HG03439 (cell line): ENCODE results near the gene SEPTIN7.
A peak's percentile ranks its signal among the peaks of the same experiment; 100 is the strongest.

ENCODE experiments used
- ATAC-seq: cut with Tn5 transposase; IDR thresholded peaks from one replicate; pipeline ENCODE4 v1.9.1; 2021; ENCODE audit warnings: mild to moderate bottlenecking, moderate library complexity; ENCODE audit not compliant: unreplicated experiment

Gene SEPTIN7

DNA sequence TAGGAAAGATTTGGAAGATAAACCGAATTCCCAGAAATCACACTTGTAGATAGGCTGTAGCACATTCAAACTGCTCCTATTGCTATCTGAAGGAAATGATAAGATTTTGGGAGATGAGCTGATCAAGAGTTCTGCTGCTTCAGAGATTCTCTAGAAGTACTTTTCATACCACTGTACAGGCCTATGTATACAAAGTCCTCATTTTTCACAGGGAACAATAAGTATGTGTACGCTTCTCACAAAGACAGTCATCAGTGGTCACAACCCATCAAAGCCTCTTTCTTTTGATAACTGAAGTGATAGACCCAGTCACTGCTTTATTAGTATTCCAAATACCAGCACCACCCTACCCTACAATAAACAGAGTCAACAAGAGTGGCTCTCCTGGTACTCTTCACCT lies 15.6 kb upstream of the SEPTIN7 start:
- no peak for ATAC-seq

DNA sequence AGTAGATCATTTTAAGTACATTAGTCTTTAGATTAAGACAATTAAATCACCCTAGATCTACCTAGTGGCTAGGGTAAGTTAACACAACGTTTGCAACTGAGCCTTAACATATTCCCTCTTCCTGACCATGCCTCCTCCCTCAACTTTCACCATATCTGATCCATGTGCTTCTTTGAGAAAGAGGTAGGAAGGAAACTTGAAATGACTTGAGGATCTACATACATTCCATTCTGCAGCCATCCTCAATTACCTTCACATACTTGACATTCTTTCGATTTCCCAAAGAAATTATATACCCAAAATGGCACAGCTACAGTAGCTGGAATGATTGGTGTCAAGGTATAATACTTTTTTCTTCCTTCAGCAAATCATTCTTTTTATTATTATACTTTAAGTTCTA lies 12.9 kb upstream of the SEPTIN7 start:
- ATAC-seq: no peak

DNA sequence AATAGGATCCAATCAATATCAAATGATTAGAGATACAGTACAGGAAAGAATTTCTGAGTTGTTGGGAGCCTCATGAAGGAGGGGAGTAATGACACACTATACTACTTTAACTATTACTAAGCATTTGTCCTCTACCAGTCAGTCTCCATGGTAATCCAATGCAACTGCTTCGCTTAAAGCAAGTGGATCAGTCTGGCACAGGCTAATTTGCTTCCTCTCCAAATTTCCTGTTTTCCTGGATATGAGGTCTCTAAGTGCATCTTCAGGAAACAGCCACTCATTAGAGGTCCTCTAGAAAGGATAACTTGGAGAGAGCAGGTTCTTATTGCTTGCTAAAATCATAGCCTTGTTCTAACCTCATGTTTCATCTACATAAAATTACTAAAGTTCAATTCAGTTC lies 8.4 kb upstream of the SEPTIN7 start:
- no peak for ATAC-seq

DNA sequence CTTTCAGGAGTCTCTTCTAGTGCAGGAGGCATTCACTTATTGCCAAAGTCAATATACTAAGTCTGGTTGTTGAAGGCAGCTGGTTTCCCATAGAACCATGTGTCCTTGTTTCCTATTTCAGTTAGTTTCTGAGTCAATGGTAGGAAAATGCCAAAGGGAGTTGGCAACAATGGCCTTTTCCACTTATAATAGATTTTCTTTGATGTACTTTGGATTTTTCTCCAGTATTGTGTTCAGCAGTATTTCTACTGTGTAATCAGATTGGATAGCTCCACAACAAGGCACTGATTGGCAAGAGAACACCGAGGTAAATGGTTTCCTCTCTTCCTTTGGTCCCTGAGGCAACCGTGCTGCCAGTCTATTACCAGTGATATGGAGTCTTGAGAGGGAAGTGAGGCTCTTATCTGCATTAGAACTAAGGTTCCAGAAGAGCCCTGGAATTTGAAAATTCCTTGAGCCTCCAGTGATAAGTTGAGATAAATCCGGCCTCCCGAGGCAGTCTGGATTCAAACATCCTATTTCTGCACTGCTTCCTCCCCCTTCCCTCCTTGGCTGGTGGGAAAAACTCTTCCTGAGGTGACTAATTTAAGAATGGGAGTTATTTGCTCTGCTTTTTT lies 7.9 kb upstream of the SEPTIN7 start:
- ATAC-seq: no peak

DNA sequence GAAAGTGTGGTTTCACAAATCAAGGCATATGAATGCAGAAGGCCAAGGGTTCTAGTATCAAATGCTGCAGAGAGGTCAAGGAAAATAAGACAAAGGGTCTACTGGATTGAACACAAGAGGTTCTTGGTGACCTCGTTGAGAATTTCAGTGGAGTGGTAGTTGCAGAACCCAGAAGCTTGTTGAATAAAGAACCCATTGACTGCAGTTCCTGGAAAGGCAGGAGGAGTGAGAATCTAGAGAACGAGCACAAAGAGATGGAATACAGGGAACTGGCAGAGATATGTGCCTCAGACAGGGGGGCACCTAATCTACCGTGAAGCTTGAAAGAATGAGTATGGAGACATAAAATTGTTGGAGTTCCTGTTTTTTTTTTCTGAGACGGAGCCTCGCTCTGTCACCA lies 3.5 kb upstream of the SEPTIN7 start:
- no peak for ATAC-seq

DNA sequence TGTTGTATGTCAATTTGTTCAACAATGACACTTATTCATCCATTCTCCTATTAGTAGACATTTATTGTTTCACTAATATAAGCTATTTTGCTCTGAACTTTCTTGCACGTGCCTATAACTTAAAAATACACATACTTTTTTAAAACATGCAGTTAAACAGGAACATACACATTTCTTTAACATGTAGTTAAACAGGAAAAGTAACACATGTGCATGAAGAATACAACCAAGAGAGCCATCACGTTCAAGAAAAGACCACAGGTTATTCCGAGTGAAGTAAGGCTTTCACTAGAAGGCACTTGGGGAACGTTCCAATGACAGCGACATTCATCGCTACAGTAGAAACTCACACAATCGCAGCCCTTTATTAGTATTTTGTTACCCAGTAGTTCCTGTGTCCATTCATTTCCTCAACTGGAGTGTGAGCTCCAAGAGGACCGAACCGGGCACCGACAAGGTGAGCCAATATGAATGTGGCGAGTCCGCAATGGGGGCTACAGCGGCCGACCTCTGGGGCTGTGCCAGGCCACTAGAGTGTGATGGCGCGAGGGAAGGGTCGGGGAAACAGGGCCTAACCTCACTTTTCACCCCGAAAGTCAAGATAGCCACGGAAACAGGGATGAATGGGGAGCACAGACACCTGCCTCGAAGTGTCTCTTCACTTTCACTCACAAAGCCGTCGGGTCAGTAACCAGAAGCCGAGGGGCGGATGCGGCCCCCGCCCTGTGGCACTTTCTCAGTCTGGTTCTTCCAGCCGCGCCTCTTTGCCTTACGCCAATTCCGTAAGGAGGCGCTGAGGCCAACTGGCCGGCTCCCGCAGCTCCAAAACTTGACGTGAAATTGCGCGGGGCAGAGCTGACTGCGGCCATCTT lies 775 bp upstream of the SEPTIN7 start:
- peak; percentile 54 for ATAC-seq

DNA sequence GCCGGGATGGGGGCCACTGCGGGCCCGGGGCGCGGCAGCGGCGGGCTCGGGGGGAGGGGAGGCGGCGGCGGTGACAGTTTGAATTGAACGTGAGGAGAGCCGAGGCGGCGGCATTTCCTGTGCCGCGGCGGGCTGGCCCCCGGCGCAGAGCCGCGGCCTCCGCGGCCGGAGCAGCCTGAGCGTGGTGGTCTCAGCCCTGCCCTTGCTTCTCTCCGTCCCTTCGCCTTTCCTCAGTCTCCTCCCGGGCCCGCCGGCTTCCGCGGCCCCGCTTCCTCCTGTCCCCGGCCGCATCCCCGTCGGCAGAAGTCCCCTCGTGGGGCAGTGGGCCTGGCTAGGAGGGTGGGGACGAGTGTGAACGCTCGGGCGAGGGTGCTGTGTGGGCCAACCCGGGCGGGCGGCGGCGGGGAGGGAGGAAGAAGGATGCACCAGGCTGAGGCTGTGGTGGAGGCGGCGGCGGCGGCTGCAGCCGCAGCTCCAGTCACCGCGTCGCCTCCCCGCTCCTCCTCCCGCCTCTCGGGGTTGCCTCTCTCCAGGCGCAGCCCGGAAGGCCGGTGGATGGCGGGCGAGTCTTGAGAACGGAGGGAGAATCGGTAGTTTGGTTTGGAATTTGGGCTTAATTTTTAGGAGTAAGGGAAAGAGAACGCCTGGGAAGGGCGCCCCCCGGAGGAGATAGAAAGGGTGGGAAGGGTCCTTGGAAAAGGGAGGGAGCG lies 690 bp downstream of the SEPTIN7 start:
- ATAC-seq: peak; percentile 41

DNA sequence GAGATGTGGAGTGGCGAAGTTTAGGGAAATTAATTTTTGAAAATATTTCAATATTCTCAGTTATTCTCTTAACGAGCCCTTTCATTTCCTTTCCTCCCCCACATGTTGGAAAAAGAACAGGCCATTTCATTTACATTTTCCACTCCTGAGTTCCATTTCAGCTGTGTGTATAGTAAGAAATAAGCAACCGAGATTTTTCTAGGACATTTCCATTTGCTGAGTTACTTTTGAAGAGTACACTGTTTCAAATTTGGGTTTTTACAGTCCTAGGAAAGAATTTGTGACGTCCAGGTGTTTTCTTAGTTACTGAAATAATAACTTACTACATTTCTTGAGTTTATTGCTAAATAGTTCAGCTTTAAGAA lies 1.2 kb downstream of the SEPTIN7 start:
- no peak for ATAC-seq

DNA sequence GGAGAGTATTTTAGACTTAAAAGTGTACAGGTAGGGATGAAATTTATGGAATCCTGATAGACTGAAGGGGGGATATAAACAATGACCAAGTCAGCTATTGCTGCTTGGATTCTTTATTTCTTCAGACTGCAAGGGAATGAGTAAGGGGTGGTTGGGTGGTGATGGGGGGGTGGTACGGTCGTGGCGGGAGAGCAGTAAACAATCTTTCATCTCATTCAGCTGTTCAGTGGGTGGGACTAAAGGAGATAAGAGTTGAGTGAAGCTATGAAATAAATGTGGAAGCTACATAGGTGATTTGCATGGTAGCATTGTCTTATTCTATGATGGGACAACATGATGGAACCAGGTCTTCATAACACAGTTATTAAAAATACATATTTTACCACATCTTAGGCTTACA lies 1.8 kb downstream of the SEPTIN7 start:
- no peak for ATAC-seq

DNA sequence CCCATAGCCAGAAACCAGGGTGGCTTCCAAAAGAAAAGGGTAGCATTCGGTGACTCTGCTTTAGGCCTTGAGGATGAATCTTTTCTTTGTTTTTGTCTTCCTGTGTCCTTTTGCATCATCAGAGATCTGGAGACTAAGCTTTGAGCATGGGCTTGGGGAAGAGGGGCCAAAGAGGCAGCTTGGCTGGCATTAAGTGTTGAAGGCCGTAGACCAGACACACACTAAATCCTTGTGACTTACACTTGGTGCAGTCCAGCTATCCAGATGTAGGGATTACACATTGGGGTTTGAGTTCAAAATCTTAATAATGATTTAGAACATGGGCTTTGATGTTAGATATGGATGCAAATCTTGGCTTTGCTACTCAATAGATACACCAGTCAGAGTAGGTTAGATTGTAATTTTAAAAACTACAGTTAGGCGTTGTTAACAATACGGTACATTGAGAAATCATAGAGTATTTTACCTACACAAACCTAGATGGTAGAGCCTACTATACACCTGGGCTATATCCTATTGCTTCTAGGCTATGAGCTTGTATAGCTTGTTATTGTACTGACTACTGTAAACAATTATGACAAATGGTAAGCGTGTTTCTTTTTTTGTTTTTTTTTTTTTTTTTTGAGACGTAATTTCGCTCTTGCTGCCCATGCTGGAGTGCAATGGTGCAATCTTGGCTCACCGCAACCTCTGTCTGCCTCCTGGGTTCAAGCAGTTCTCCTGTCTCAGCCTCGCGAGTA lies 3.5 kb downstream of the SEPTIN7 start:
- ATAC-seq: no peak

DNA sequence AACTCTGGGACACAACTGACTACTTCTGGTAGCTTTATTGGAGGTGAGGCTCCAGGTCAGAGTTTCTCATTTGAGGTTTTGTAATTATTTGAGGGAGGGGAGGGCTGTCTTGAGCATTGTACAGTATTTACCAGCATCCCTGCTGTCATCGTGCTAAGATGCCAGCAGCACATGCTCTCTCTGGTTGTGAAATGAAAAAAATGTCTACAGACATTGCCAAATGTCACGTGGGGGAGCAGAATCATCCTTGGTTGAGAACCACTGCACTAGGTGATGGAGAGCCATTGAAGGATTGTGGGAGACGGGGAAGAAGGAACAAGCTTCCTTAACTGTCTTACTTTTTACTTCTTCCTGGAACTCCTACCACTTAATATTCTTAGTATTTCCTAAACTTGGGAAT lies 5.0 kb downstream of the SEPTIN7 start:
- no peak for ATAC-seq

DNA sequence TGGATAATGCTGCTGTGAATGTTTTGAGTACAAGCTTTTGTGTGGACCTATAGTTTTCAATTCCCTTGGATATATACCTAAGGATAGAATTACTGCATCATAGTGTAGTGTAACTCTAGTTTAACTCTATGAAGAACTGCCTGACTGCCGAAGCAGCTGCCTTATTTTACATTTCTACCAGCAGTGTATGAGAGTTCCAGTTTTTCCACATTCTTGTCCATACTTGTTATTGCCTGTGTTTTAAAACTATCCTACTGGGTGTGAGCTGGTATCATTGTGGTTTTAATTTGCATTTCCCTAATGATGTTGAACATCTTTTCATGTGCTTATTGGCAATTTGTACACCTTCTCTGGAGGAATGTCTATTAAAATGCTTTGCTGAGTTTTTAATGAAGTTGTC lies 15.7 kb downstream of the SEPTIN7 start:
- ATAC-seq: no peak

DNA sequence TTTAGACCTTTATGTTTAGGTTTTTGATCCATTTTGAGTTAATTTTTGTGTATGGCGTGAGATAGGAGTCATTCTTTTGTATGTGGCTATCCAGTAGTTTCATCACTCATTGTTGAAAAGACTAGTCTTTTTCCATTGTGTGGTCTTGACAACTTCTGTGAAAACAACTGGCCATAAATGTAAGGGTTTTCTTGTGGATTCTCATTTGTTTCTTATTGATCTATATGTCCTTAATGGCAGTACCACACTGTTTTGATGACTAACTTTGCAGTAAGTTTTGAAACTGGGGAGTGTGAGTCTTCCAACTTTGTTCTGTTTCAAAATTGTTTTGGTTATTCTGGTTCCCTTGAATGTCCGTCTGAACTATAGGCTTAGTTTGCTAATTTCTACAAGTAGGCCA lies 16.3 kb downstream of the SEPTIN7 start:
- no peak for ATAC-seq

DNA sequence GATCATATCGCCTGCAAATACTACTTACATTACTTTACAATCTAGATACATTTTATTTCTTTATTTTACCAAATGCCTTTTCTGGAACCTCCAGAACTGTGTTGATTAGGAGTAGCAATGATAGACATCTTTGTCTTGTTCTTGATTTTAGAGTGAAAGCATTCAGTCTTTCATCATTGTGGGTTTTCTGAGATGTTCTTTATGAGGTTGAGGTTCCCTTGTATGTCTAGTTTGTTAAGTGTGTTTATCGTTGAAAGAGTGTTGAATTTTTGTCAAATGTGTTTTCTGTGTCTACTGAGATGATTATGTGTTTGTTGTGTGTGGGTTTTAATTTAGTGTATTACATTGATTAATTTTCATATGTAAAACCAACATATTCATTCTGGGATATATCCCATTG lies 17.1 kb downstream of the SEPTIN7 start:
- no peak for ATAC-seq

DNA sequence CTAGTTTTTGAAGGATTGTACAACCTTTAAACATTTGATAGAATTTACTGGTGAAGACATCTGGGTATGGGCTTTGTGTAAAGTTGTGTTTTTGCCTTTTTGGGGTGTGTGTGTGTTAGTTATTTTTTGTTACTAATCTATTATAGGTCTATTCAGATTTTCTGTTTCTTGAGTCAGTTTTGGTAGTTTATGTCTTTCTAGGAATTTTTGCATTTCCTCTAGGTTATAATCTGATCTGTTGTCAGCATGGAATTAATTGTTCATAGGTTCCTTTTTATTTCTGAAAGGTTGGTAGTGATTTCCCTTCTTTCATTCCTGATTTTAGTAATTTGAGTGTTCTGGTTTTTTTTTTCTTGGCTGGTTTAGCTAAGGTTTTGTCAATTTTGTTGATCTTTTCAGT lies 17.7 kb downstream of the SEPTIN7 start:
- no peak for ATAC-seq

DNA sequence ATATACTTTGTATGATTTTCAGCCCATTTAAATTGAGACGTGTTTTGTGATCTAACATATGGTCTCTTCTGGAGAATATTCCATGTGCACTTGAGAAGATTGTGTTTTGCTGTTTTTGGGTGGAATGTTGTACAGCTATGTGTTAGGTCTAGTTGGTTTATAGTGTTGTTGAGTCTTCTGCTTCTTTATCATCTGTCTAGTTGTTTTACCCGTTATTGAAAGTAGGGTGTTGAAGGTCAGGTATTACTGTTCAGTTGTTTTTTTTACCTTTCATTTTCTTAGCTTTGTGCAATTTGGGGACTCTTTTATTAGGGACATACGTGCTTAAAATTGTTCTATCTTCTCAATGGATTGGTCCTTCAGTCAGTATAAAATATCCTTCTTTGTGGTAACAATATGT lies 18.5 kb downstream of the SEPTIN7 start:
- no peak for ATAC-seq

DNA sequence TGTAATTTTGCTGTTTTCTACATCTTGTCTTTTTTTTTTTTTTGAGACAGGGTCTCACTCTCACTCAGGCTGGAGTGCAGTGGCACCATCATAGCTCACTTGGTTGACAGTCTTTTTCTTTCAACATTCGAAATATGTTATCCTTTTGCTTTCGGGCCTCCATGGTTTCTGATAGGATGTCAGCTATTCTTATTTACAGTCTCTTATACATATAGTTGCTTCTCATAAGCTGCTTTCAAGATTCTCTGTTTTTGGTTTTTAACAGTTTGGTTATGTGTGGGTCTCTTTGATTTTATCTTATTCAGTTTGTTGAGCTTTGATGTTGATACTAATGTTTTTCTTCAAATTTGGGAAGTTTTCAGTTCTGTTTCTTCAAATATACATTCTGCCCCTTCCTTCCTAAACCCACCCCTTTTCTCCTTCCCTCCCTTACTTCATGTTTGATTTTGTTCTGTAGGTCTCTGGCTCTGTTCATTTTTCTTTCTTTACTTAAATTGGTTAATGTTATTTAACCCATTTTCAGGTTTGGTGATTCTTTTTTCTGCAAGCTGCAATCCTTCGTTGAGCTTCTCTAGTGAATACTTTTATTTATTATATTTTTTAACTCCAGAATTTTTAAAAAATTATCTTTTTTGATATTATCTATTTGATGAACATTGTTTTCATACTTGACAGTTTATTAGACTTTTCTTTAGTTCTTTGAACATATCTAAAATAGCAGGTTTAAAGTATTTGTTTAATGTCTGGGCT lies 19.3 kb downstream of the SEPTIN7 start:
- ATAC-seq: no peak

DNA sequence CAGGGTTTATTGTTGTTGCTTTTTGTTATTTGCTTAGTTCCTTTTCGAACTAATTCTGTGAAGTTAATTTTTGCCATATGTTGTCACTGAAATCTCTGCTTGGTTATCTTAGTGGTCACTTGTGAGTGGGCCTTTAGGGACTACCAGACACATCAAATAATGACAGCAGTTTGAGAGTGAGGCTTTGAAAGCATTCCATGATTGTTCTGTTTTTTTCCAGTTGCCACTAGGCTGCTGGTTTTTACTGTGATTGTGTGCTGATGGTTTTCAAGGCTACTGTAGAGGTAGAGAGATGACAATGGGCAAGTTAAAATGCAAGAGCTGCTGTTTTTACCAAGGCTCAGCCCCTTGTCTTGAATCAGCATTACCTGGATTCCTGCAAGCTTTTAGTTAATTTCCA lies 20.0 kb downstream of the SEPTIN7 start:
- ATAC-seq: no peak

DNA sequence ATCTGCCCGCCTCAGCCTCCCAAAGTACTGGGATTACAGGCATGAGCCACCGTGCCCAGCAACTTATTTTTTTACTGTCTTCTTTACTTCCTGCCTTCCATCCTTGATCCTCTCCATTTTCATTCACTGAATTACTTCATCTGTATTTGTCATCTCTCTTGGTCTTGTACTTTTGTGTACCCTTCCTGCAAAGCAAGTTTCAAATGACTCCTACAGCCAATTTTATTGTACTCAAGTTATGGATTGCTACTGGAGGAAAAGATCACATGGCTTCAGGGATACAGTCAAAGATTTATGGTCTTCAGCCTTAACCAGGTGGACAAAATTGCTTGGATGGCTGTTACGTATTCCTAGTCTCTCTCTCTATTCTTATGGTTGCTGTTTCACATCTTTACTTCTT lies 22.6 kb downstream of the SEPTIN7 start:
- ATAC-seq: no peak

DNA sequence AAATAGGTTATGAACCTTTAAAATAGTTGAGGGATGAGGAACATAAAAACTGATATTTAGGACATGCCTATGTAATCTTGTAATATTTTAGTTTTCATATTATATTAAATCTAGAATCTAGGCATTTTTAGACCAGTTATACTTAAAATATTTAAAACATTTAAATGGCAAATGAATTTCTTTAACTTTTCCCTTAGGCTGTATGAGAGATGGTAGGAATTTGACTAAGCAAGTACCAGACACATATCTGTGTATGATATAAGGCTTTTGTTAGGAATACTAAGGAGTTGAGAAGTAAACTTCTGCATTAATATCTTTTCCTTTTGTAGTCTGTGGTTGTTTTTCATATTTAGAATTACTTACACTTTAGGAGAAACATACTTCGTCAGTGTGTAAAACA lies 25.1 kb downstream of the SEPTIN7 start:
- no peak for ATAC-seq

DNA sequence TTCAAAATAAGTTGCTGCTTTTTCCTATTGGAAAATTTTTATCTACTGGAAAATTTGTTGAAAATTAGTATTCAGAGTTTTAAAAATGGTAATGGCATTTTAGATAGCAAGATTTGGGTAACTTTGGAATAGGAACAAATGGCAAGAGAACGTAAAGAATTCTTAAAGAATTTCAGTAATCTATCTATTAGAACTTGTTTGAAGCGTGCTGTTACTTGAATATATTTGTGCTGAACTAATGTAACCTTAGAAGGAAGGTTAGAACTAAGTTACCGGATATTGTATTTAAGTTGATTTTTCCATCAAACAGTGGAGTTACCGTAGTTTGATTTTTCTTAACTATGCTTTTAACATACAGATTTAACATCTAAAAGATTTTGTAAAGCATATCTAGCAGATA lies 25.9 kb downstream of the SEPTIN7 start:
- ATAC-seq: no peak
